HFF-Myc (cell line): ENCODE results near the gene ARMS2.

Experiments
- DNase-seq: peaks from one replicate; pipeline ENCODE4 v3.0.0-alpha.2; 2011; ENCODE audit warnings: low read depth; ENCODE audit errors: extremely low read depth
- H3K4me3 ChIP-seq: replicated peaks from 2 replicates; pipeline ENCODE4 v1.5.1; 2011; ENCODE audit warnings: low read depth, mild to moderate bottlenecking, control low read depth, low read length
- TF ChIP-seq, protein P1 (sequence below): IDR thresholded peaks from 2 replicates; pipeline ENCODE4 v1.5.1; 2012; ENCODE audit warnings: mild to moderate bottlenecking, low read depth, low read length, control low read depth; ENCODE audit errors: missing control alignments

ARMS2 gene

DNA sequence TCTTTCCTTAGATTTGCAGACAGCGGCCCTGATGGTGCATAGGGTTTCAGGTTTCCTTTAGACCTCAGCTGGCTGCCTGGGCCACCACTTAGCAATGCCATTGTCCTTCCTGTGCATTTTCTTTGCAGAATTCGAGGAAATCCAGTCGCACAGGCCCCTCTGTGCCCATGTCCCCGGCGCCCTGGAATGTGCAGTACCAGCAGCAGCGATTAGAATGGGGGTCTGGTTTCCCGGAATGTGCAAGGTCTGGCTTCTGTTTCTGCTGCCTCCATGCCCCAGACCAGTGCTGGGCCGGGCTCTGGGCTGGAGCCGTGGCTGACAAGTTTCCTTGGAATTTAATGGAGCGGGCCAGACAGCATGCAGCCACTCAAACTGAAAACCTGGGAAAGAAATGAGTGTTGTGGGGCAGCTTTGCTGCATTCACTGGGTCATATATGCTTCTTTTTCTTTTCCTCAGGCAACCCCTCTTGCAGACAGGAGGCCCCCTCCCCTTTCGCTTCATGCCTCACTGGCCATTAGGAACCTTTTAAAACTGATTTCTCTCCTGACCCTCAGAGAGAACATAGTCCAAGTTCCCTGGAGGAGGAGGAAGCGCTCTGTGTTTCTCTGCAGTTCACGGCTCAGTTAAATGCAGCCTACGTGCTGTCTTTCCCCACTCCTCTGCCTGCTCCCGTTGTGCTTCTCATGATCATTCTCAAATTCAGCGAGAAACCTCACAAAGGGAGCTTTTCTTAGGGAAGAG lies 21.3 kb downstream of the ARMS2 start:
- H3K4me3 ChIP-seq, result no peak overlapping the region
- DNase-seq, result no peak
- TF ChIP-seq, protein P1, sequence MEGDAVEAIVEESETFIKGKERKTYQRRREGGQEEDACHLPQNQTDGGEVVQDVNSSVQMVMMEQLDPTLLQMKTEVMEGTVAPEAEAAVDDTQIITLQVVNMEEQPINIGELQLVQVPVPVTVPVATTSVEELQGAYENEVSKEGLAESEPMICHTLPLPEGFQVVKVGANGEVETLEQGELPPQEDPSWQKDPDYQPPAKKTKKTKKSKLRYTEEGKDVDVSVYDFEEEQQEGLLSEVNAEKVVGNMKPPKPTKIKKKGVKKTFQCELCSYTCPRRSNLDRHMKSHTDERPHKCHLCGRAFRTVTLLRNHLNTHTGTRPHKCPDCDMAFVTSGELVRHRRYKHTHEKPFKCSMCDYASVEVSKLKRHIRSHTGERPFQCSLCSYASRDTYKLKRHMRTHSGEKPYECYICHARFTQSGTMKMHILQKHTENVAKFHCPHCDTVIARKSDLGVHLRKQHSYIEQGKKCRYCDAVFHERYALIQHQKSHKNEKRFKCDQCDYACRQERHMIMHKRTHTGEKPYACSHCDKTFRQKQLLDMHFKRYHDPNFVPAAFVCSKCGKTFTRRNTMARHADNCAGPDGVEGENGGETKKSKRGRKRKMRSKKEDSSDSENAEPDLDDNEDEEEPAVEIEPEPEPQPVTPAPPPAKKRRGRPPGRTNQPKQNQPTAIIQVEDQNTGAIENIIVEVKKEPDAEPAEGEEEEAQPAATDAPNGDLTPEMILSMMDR, result no peak

DNA sequence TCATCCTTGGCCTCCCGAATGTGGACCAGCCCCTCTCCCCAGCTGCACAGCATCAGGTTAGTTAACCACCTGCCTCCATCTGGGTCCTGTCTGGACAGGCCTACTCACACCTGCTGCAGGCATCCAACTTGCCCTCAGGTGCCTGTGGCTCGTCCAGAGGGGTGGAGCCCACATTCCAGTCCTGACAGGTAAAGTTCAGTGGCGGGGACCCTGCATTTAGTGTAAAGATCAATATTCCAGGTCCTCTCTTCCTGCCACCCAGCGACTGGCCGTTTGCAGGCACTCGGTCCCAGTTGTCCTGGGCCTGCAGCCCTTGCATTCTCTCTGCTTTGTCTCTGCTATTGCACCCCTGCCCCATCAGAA lies 21.9 kb downstream of the ARMS2 start:
- no peak for DNase-seq
- H3K4me3 ChIP-seq, result no peak overlapping the region
- TF ChIP-seq, protein P1, result no peak

DNA sequence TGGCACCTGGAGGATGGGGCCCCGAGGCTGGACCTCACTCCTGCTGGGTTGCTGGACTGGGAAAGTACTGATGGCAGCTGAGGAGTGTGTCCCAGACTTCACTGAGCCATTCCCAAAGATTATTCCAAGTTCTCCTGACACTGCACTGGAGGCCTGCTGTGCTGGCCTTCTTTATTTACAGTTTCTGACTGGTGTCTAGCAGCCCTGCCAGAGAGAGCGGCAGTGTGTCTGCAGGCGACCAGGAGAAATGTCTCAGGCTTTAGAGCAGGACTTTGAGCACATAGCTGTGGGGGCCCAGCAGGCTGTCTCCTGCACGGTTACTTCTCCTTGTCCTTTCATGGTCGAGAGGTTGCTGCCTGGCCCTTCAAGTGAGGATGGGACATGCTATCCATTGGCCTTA lies 23.0 kb downstream of the ARMS2 start:
- DNase-seq, result no peak
- no peak overlapping the region for H3K4me3 ChIP-seq
- TF ChIP-seq, protein P1, result no peak

DNA sequence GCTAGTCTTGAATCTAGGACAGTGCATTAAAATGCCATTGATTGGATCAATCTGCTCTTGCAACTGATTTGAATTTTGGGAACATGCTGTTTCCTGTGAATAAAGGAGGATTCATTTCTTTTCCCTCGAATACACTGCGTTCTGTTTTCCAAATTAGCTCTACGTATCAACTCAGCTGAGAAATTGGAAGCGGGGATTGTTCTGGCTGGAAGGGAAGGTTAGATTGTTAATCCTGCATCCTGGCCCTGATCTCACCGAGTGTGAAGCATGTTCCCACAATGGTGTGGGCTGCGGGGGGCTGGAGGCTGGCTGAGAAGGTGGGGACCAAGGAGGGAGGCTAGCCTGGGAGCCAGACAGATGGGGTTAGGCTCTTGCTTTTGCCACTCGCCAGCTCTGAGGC lies 24.5 kb downstream of the ARMS2 start:
- DNase-seq, result no peak
- no peak overlapping the region for H3K4me3 ChIP-seq
- TF ChIP-seq, protein P1, result no peak

DNA sequence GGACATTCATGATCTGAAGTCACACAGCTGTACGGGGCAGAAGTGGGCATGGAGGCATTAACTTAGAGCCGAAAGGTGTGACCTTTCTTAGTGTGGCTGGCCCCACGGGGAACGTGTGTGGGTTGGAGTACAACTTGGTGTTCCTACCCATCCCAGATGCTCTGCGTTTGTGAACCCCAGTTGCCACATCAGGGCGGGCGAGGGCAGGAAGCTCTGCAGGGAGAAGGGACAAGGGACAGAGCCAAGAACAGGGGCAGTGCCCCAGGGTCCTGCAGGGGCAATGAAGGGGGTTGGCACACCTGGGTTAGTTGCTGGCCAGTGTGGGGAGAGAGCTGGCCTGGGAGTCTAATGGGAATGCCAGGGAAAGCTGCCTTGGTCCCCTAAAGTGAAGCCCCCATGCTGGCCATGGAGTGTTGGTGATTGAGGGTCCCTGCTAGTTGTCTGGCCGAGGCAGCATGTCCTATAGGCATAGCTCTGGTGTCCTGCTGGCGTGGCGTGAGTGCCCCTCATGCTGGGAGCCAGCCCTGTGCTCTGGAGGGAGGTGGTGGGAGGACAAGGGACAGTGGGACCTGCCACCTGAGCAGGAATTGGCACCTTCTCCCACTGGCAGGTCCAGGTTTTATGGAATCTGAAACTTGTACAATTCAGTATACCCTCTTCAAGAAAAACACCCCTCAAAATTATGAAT lies 25.8 kb downstream of the ARMS2 start:
- H3K4me3 ChIP-seq, result no peak overlapping the region
- TF ChIP-seq, protein P1, result no peak
- DNase-seq, result no peak

DNA sequence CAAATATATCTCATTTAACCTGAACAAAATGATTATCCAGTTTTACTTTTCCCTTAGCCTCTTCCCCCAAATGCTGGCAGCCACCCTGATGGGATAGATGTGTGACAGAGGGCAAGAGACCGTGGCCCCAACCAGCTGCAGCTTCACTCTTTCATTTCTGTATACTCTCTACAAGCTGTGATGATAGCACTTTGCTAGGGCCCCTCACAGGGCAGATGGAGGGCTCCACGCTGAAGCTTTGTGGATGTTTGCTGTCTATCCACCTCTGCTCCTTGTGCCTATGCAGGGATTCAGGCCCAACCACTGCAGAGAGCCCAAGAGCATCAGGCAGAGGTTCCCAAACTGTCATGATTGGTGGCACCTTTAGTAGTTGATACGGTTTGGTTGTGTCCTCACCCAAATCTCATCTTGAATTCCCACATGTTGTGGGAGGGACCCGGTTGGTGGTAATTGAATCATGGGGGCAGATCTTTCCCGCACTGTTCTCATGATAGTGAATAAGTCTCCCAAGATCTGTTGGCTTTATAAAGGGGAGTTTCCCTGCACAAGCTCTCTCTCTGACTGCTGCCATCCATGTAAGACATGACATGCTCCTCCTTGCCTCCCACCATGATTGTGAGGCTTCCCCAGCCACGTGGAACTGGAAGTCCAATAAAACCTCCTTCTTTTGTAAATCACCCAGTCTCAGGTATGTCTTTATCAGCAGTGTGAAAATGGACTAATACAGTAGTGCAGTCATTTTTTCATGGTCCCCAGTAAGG lies 27.0 kb downstream of the ARMS2 start:
- H3K4me3 ChIP-seq, result no peak overlapping the region
- TF ChIP-seq, protein P1, result no peak
- DNase-seq, result no peak
